Measurements from ENCODE around the gene SLC41A1. TPM values are rescaled to one million over a fixed set of nuclear protein-coding genes. Genes with fewer than 3 reads are reported as not detected.

SLC41A1 gene
- total RNA-seq, 1 experiment from 2014 or later, result 49.7 TPM

DNA sequence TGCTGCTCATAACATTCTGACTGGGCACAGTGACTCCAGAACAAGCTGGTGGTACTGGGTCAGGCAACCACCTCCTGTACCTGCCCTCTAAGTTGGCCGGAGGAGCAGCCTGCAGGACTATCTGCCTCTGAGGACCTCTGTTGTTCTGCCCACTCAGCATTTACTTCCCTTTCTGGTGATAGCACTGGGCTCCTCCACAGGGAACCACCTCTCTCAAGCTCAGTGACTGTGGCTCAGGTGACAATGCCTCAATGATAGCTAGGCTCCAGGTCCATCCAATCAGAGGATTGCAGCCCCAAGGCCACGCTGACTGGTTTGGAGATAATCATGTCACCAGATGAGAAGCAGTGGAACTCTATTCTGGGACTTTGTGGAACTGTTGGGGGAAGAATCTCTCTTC, 15.8 kb downstream of the SLC41A1 start:
- no peaks in the 10 kb centered on the region for H3K9me3 Mint-ChIP-seq (ENCODE audit: unreplicated experiment)
- H3K36me3 Mint-ChIP-seq (ENCODE audit: insufficient read depth, unreplicated experiment), result peaks cover 18% of the 10 kb centered on the region
- H3K4me1 Mint-ChIP-seq (ENCODE audit: insufficient read depth, unreplicated experiment), result peaks cover 5% of the 10 kb centered on the region
- POLR2A ChIA-PET, result interaction anchor here (1.2 kb wide), 1 partner anchor 14 kb away, joined by 3 read pairs; no protein-coding TSS in a partner anchor
- intact Hi-C loops (cut with micrococcal nuclease), result no loop called here
- no peak overlapping the region for H3K4me3 Mint-ChIP-seq (ENCODE audit: unreplicated experiment)
- BruUV-seq (replicated peaks), result no TSS peak
- CTCF ChIA-PET, result interaction anchor here (0.7 to 10.4 kb wide), 5 partner anchors 14 to 184 kb away, joined by 3 to 174 read pairs (median 10); no protein-coding TSS in a partner anchor
- no peaks in the 10 kb centered on the region for H3K27me3 Mint-ChIP-seq (ENCODE audit: insufficient read depth, unreplicated experiment)
- no peak for DNase-seq (ENCODE audit: unreplicated experiment)
- TF ChIP-seq, protein P1, sequence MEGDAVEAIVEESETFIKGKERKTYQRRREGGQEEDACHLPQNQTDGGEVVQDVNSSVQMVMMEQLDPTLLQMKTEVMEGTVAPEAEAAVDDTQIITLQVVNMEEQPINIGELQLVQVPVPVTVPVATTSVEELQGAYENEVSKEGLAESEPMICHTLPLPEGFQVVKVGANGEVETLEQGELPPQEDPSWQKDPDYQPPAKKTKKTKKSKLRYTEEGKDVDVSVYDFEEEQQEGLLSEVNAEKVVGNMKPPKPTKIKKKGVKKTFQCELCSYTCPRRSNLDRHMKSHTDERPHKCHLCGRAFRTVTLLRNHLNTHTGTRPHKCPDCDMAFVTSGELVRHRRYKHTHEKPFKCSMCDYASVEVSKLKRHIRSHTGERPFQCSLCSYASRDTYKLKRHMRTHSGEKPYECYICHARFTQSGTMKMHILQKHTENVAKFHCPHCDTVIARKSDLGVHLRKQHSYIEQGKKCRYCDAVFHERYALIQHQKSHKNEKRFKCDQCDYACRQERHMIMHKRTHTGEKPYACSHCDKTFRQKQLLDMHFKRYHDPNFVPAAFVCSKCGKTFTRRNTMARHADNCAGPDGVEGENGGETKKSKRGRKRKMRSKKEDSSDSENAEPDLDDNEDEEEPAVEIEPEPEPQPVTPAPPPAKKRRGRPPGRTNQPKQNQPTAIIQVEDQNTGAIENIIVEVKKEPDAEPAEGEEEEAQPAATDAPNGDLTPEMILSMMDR (IDR thresholded peaks at IDR 0.05; ENCODE audit: unreplicated experiment), result no peak
- no peak overlapping the region for H3K27ac Mint-ChIP-seq (ENCODE audit: low read depth, unreplicated experiment)

DNA sequence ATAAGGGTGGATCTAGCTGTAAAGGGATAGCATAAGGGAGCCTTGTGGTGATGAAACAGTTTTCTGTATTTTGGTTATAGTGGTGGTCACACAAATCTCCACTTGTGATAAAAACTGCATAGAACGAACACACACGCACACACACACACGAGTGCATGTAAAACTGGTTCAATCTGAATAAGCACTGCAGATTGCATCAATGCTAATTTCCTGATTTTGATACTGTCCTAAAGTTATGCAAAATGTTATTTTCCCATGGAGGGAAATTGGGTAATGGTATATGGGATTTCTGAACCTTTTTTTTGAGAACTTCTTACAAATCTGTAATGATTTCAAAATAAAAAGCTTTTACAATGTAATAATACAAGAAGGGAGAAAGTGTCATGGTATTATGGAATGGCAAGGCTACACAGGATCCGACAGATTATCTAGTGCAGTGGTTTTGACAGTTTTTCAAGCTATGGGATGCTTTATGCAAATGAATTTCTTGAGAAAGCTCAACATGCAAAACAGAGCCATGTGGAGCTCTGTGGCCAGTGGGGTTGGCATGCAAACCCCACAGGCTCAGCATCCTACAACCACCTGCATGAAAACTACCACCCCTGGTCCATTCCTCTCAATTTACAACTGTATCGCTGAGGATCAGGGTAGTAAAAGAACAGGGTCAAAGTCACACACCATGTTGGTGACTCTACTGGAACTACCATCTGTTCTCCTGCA, 18.8 kb downstream of the SLC41A1 start:
- Mint-ChIP-seq H3K27ac (ENCODE audit: low read depth, unreplicated experiment) (no peak overlapping the region), H3K4me1 (ENCODE audit: insufficient read depth, unreplicated experiment) (peaks cover 5% of the 10 kb centered on the region), H3K27me3 (ENCODE audit: insufficient read depth, unreplicated experiment) (no peaks in the 10 kb centered on the region), H3K4me3 (ENCODE audit: unreplicated experiment) (no peak overlapping the region), H3K9me3 (ENCODE audit: unreplicated experiment) (no peaks in the 10 kb centered on the region), H3K36me3 (ENCODE audit: insufficient read depth, unreplicated experiment) (peaks cover 24% of the 10 kb centered on the region)
- POLR2A ChIA-PET, result interaction anchor here (0.7 to 1.4 kb wide), 3 partner anchors 109 to 327 kb away, joined by 3 to 4 read pairs (median 3); no protein-coding TSS in a partner anchor
- CTCF ChIA-PET, result interaction anchor here (0.9 to 10.4 kb wide), 10 partner anchors 13 to 312 kb away, joined by 3 to 174 read pairs (median 40); partner anchors contain the start of gene SLC41A1
- no peak for DNase-seq (ENCODE audit: unreplicated experiment)
- no TSS peak for BruUV-seq (replicated peaks)
- TF ChIP-seq, protein P1 (IDR thresholded peaks at IDR 0.05; ENCODE audit: unreplicated experiment), result no peak
- intact Hi-C loops (cut with micrococcal nuclease), result loop anchor here (5.0 kb wide), 1 partner anchor 137 kb away; no protein-coding TSS in a partner anchor

DNA sequence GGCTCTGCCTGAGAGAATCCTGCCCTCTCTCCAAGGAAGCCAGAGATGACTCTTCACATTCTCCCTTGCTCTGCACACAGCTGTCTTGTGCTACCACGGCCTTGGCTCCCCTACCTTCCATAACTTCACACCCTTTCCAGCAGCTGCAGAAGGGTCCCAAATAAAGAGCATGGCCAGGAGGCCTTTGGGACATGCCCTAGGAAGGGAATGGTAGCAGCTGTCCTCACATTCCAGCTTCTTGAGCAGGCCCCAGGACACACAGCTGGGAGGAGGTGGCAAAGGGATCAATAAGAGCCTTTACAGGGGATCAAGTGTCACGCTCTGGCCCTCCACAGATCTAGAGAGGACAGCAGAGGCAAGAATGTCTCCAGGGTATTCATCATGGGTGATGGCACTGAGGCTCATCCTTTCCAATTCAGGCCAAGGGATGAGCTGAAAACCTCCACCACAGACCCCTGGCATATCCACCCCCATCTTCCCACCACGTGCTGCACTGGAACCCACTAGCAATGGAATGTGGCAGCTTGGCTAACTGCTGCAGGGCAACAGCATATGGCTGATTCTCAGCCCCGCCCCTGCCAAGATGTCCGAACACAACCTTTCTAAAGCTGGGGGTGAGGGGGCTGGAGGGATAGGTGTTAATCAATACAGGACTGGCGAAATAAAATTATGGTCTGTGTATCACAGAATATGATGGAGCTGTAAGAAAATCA, 19.9 kb downstream of the SLC41A1 start:
- intact Hi-C loops (cut with micrococcal nuclease), result loop anchor here (5.0 kb wide), 1 partner anchor 136 kb away; no protein-coding TSS in a partner anchor
- H3K27me3 Mint-ChIP-seq (ENCODE audit: insufficient read depth, unreplicated experiment), result no peaks in the 10 kb centered on the region
- DNase-seq (ENCODE audit: unreplicated experiment), result no peak
- CTCF ChIA-PET, result interaction anchor here (0.6 to 10.4 kb wide), 20 partner anchors 8 to 1112 kb away, joined by 3 to 174 read pairs (median 8); partner anchors contain the start of gene SLC41A1
- no peaks in the 10 kb centered on the region for H3K9me3 Mint-ChIP-seq (ENCODE audit: unreplicated experiment)
- no peak overlapping the region for H3K4me3 Mint-ChIP-seq (ENCODE audit: unreplicated experiment)
- TF ChIP-seq, protein P1 (IDR thresholded peaks at IDR 0.05; ENCODE audit: unreplicated experiment), result no peak
- H3K4me1 Mint-ChIP-seq (ENCODE audit: insufficient read depth, unreplicated experiment), result no peaks in the 10 kb centered on the region
- POLR2A ChIA-PET, result interaction anchor here (0.7 to 1.2 kb wide), 4 partner anchors 60 to 328 kb away, joined by 3 read pairs; partner anchors contain the start of gene ELK4
- no TSS peak for BruUV-seq (replicated peaks)
- peak overlapping the region; percentile 8 for H3K27ac Mint-ChIP-seq (ENCODE audit: low read depth, unreplicated experiment)
- H3K36me3 Mint-ChIP-seq (ENCODE audit: insufficient read depth, unreplicated experiment), result peaks cover 24% of the 10 kb centered on the region

DNA sequence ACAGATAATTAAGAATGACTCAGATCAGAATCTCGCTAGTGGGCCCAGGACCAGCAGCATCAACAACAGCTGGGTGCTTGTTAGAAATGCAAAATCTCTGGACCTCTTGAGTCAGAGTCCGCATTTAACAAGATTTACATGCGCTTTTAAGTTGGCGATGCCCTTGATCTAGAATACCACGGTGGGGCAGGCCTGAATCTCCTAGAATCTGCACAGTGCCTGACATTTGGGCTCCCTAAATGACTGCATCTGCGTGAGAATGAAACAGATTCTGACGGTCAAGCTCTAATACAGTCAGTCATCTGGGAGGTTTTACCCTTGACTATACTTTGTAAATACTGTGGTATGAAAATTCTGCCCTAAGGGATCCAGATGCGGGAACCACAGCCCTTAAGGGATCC, 20.5 kb downstream of the SLC41A1 start:
- Mint-ChIP-seq H3K36me3 (ENCODE audit: insufficient read depth, unreplicated experiment) (peaks cover 24% of the 10 kb centered on the region), H3K27me3 (ENCODE audit: insufficient read depth, unreplicated experiment) (no peaks in the 10 kb centered on the region), H3K9me3 (ENCODE audit: unreplicated experiment) (no peaks in the 10 kb centered on the region), H3K27ac (ENCODE audit: low read depth, unreplicated experiment) (peak overlapping the region; percentile 8), H3K4me3 (ENCODE audit: unreplicated experiment) (no peak overlapping the region), H3K4me1 (ENCODE audit: insufficient read depth, unreplicated experiment) (no peaks in the 10 kb centered on the region)
- TF ChIP-seq, protein P1 (IDR thresholded peaks at IDR 0.05; ENCODE audit: unreplicated experiment), result no peak
- no peak for DNase-seq (ENCODE audit: unreplicated experiment)
- POLR2A ChIA-PET, result interaction anchor here (0.7 to 1.7 kb wide), 8 partner anchors 10 to 314 kb away, joined by 3 to 8 read pairs (median 4); partner anchors contain the start of gene ELK4
- BruUV-seq (replicated peaks), result no TSS peak
- intact Hi-C loops (cut with micrococcal nuclease), result loop anchor here (5.0 kb wide), 1 partner anchor 135 kb away; no protein-coding TSS in a partner anchor
- CTCF ChIA-PET, result interaction anchor here (0.6 to 10.4 kb wide), 43 partner anchors 8 to 1111 kb away, joined by 3 to 174 read pairs (median 5); partner anchors contain the start of genes PM20D1, RAB29, SLC26A9 and SLC41A1
